Measurements from ENCODE around the gene CNTNAP2. TPM values are rescaled to one million over a fixed set of nuclear protein-coding genes. Genes with fewer than 3 reads are reported as not detected.

The CNTNAP2 gene
- total RNA-seq, 1 donor = 1.0 TPM

DNA sequence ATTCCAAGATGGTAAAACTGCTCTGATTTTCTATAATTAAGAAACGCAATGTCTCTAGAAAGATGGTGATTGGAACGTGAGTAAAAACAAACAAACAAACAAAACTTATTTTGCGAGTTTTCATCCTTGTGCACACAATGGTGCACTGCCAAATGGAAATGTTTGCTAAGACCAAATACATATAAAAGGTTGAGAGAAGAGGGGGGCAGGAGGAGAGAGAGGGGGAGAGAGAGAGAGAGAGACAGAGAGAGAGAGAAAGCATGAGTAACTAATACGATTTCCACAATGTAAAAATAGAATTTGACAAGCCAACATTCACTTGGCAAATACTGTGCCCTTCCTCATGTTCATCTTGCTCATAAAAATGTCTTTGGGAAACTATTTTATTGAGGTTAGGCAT lies 375.4 kb downstream of the CNTNAP2 start:
- Histone ChIP-seq H3K4me1 (ENCODE audit: insufficient read depth, low read length) (no peaks in the 10 kb centered on the region), H3K27me3 (ENCODE audit: insufficient read depth, low read length) (no peaks in the 10 kb centered on the region), H3K9me3 (ENCODE audit: low read depth, low read length) (peaks cover 16% of the 10 kb centered on the region), H3K4me3 (ENCODE audit: low read length) (no peak overlapping the region)

DNA sequence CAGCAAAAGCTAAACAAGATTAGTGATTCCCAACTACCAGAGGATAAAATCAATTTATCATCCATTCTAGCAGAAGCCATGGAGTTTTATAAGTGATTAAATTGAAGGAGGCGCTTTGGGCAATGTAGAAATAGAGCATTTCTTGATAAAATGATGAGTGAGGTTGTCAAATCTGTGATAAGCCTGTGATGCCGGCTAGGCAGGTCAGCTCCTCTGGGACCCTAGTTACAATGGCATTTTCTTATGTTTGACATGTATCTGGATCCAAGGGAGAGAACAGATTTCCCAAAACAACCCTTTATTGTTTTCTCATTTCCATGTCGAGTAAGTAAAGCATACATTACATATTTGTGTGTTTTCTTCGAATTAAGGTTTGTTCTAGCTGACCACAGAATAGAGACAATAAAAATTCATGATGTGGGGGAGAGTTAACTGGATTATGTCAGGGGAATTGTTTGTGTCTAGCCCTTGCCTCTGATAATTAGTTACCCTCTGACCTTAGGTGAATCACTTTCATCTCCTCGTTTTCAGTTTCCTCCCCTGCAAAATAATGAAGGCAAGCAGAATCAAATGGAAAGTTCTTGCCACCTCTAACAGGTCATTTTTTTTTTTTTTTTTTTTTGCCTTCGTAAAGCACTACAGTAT lies 378.5 kb downstream of the CNTNAP2 start:
- no peak overlapping the region for H3K4me3 ChIP-seq (ENCODE audit: low read length)
- no peaks in the 10 kb centered on the region for H3K27me3 ChIP-seq (ENCODE audit: insufficient read depth, low read length)
- no peaks in the 10 kb centered on the region for H3K4me1 ChIP-seq (ENCODE audit: insufficient read depth, low read length)
- H3K9me3 ChIP-seq (ENCODE audit: low read depth, low read length) = peaks cover 16% of the 10 kb centered on the region

DNA sequence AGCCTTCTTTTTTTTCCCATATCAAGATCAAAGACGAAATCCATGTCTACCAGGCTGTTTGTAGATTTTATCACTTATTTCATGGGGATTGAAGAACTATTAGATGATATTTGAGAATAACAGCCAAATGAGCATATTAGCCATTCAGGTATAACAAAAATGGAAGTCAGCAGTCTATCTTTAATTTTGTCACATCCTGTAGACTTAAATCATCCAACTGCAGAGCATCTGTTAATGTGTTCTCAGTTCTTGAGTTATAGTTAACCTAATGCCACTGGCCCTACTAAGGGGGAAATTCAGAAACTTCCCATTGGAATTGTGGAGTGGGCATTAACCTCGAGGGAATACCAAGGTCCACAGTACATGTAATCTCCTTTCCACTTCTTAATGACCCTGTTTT lies 380.1 kb downstream of the CNTNAP2 start:
- H3K27me3 ChIP-seq (ENCODE audit: insufficient read depth, low read length) = no peaks in the 10 kb centered on the region
- H3K4me3 ChIP-seq (ENCODE audit: low read length) = no peak overlapping the region
- H3K4me1 ChIP-seq (ENCODE audit: insufficient read depth, low read length) = no peaks in the 10 kb centered on the region
- peaks cover 12% of the 10 kb centered on the region for H3K9me3 ChIP-seq (ENCODE audit: low read depth, low read length)

DNA sequence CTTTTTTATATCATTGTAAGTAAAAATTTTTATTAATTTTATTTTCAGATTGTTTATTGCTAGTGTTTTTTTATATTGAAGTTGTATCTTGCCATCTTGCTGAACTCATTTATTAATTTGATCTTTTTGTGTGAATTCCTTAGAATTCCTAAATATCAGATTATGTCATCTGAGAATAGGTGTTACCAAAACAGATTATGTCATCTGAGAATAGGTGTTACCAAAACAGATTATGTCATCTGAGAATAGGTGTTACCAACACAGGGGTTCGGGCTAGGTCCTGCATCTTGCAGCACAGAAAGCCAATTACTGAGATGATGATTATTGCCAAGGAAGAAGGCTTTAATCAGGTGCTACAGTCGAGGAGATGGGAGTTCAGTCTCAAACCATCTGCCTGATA lies 383.4 kb downstream of the CNTNAP2 start:
- H3K27me3 ChIP-seq (ENCODE audit: insufficient read depth, low read length) = no peaks in the 10 kb centered on the region
- H3K4me1 ChIP-seq (ENCODE audit: insufficient read depth, low read length) = no peaks in the 10 kb centered on the region
- no peak overlapping the region for H3K4me3 ChIP-seq (ENCODE audit: low read length)
- peaks cover 12% of the 10 kb centered on the region for H3K9me3 ChIP-seq (ENCODE audit: low read depth, low read length)

DNA sequence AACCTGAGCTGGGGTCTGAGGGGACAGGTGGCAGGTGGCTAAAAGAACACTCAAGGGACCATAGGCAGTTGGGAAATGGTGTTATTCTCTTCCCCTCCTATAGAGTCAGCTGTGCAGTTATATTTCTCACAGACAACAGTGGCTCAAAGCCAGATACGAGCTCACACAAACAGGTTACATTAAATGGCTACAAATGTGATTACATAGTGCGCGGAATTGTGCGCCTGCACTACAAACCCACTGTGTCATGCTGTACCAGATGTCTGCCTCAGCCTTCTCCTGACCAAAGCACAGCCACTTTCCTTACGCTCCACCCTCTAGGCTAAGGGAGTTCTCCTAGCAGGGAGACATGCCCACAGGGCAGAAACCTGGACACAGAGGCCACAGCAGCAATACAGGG lies 387.2 kb downstream of the CNTNAP2 start:
- Histone ChIP-seq H3K27me3 (ENCODE audit: insufficient read depth, low read length) (no peaks in the 10 kb centered on the region), H3K4me3 (ENCODE audit: low read length) (no peak overlapping the region), H3K9me3 (ENCODE audit: low read depth, low read length) (no peaks in the 10 kb centered on the region), H3K4me1 (ENCODE audit: insufficient read depth, low read length) (no peaks in the 10 kb centered on the region)

DNA sequence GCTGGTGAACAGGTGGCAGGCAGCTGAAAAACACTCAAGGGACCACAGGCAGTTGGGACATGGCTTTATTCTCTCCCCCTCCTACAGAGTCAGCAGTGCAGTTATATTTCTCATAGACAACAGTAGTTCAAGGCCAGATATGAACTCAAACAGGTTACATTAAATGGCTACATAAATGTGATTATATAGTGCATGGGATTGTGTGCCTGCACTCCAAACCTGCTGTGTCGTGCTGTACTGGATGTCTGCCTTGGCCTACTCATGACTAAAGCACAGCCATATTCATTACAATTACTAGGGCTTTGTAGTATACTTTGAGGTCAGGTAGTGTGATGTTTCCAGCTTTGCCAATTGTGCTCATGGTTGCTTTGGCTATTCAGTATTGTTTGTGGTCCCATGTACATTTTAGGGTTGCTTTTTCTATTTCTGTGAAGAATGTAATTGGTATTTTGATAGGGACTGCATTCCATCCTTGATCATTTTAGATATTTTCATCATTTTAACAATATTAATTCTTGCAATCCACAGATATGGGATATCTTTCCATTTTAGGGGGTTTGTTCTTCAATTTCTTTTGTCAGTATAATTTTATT lies 393.6 kb downstream of the CNTNAP2 start:
- Histone ChIP-seq H3K4me1 (ENCODE audit: insufficient read depth, low read length) (no peaks in the 10 kb centered on the region), H3K4me3 (ENCODE audit: low read length) (no peak overlapping the region), H3K9me3 (ENCODE audit: low read depth, low read length) (peaks cover 27% of the 10 kb centered on the region), H3K27me3 (ENCODE audit: insufficient read depth, low read length) (no peaks in the 10 kb centered on the region)

DNA sequence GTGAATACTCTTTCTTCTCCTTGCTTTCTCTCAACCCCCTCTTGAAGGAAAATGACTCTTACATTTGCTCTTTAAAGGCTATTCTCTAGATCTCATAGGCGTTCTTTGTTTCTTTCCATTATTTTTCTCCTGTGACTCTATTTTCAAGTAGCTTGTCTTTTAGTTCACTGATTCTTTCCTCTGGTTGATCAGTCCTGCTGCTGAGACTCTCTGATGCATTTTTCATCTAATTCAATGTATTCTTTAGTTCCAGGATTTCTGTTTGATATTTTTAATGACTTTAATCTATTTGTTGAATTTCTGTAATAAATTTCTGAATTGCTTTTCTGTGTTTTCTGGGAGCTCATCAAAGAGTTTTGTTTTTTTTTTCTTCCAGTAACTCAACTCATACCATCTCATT lies 397.7 kb downstream of the CNTNAP2 start:
- H3K27me3 ChIP-seq (ENCODE audit: insufficient read depth, low read length) = no peaks in the 10 kb centered on the region
- peaks cover 32% of the 10 kb centered on the region for H3K9me3 ChIP-seq (ENCODE audit: low read depth, low read length)
- no peak overlapping the region for H3K4me3 ChIP-seq (ENCODE audit: low read length)
- H3K4me1 ChIP-seq (ENCODE audit: insufficient read depth, low read length) = no peaks in the 10 kb centered on the region

DNA sequence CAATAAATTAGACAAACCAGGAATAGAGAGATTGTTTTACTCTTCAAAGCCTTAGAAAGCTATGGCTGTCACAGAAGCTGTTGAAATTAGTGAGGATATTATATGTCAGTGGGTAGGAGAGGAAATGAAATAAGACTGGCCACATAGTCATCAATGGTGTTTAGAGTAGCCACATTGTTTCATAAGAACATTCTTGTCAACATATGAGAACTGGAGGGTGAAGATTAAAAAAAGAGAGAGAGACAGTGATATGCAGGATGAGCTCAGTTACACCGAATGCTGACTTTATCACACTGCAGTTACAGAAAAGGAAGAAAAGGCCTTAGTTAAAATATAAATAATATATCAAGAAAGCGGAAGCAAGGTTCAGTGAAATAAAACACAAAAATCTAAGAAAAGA lies 412.0 kb downstream of the CNTNAP2 start:
- H3K9me3 ChIP-seq (ENCODE audit: low read depth, low read length) = no peaks in the 10 kb centered on the region
- H3K27me3 ChIP-seq (ENCODE audit: insufficient read depth, low read length) = no peaks in the 10 kb centered on the region
- H3K4me1 ChIP-seq (ENCODE audit: insufficient read depth, low read length) = no peaks in the 10 kb centered on the region
- H3K4me3 ChIP-seq (ENCODE audit: low read length) = no peak overlapping the region

DNA sequence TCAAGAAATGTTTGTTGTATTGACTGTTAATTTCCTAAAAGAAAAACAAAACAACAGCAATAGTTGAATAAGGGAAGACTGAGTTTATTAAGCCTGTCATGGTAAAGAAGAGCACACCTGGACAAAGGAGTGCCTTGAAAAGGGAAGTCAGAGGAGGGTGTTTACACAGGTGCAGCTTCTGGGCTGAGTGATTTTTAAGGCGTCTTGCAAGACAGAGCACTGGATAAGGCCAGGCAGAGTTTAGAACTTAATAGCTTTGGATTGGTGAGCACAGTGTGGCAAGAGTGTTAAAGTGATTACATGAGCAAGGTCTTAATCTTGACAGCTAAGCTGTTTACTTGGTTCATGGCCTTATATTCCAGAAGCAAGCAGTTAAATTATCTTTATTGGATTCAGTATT lies 423.2 kb downstream of the CNTNAP2 start:
- H3K4me1 ChIP-seq (ENCODE audit: insufficient read depth, low read length) = no peaks in the 10 kb centered on the region
- H3K4me3 ChIP-seq (ENCODE audit: low read length) = no peak overlapping the region
- H3K9me3 ChIP-seq (ENCODE audit: low read depth, low read length) = no peaks in the 10 kb centered on the region
- H3K27me3 ChIP-seq (ENCODE audit: insufficient read depth, low read length) = no peaks in the 10 kb centered on the region

DNA sequence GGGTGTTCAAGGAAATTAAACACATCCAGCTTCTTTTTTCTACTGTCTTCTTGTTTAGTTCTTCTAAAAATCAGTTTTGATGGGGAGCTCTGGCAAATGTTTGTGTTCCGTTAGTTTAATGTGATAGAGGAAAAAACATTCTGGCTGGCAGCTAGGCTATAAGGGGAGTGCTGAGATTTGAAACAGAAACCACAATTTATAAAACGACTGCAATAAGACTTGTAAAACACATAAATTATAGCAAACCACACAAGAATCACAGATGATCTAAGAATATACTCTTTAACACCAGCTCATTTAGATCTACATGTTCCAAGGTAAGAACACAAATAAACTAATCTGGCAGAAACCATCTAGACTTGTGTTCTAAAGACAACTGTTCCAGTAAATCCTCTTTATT lies 425.5 kb downstream of the CNTNAP2 start:
- Histone ChIP-seq H3K4me1 (ENCODE audit: insufficient read depth, low read length) (no peaks in the 10 kb centered on the region), H3K27me3 (ENCODE audit: insufficient read depth, low read length) (no peaks in the 10 kb centered on the region), H3K4me3 (ENCODE audit: low read length) (no peak overlapping the region), H3K9me3 (ENCODE audit: low read depth, low read length) (no peaks in the 10 kb centered on the region)

DNA sequence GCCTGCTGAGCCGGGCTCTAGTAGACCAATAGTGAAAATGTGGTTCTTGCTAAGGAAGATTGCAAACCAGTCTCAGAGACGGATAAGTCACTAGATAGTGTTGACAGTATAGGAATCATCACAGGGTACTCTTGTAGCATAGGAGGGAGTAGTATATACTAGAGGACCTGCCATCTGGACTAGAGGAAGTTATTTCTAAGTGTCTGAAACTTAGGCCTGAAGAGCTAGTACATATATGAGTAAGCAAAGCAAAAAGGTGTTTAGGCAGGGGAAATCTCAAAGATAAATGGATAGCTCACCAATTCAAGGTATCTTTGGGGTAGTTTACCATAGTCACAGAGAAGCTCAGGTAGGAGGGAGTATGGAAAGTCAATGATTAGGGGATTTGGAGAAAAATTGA lies 428.1 kb downstream of the CNTNAP2 start:
- H3K27me3 ChIP-seq (ENCODE audit: insufficient read depth, low read length) = no peaks in the 10 kb centered on the region
- H3K4me1 ChIP-seq (ENCODE audit: insufficient read depth, low read length) = no peaks in the 10 kb centered on the region
- H3K4me3 ChIP-seq (ENCODE audit: low read length) = no peak overlapping the region
- no peaks in the 10 kb centered on the region for H3K9me3 ChIP-seq (ENCODE audit: low read depth, low read length)

DNA sequence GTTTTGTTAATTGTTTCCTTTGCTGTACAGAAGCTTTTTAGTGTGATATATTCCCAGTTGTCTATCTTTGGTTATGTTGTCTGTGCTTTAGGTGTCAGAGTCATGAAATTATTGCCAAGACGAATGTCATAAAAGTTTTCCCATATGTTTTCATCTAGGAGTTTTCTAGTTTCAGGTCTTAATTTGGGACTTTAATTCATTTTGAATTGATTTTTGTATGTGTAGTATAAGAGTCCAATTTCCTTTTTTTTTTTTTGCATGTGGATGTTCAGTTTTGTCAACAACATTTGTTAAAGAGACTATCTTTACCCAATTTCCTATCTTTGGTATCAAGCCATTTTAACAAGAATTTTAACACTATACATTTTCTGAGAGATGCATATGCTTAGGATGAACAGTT lies 432.2 kb downstream of the CNTNAP2 start:
- Histone ChIP-seq H3K4me1 (ENCODE audit: insufficient read depth, low read length) (no peaks in the 10 kb centered on the region), H3K4me3 (ENCODE audit: low read length) (no peak overlapping the region), H3K9me3 (ENCODE audit: low read depth, low read length) (peaks cover 5% of the 10 kb centered on the region), H3K27me3 (ENCODE audit: insufficient read depth, low read length) (no peaks in the 10 kb centered on the region)

DNA sequence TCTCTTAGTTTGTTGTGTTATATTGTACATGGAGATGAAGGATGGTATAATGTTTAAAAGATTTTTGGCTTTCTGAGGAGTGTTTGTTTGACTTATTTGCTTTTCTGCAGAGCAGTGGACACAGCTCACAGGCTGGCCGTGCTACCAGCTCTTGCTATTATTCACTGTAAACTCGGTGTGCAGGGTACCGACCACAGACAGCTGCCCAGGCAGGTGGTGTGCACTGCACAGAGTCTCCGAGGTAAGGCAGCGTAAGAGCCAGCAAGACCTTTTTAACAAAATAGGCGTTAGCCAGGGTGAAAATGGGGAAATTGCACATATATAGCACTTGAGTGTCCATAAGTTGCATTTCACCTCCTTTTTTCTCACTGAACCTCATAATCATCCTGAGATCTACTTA lies 438.0 kb downstream of the CNTNAP2 start:
- Histone ChIP-seq H3K27me3 (ENCODE audit: insufficient read depth, low read length) (no peaks in the 10 kb centered on the region), H3K4me1 (ENCODE audit: insufficient read depth, low read length) (no peaks in the 10 kb centered on the region), H3K9me3 (ENCODE audit: low read depth, low read length) (peaks cover 5% of the 10 kb centered on the region), H3K4me3 (ENCODE audit: low read length) (no peak overlapping the region)

DNA sequence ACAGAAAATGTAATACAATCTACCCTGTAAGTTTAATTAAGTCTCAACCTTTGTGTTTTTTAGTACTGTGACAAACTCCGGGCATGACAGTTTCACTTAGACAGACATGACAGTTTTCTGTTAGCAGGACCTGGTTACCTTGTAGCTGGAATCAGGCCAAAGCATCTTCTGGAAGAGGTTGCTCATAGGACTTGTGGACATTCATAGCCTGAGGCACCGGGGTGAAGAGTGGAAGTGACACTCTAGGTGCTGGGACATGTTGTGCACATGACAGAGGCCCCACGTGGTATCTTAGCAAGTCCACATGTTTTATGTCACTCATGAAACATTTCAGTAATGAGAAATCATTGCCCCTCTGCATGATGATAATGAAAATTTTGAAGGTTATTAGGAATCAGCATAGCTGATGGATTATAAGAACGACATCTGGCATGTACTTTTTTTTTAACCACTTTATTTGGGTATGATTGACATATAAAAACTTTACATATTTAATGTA lies 441.4 kb downstream of the CNTNAP2 start:
- Histone ChIP-seq H3K4me1 (ENCODE audit: insufficient read depth, low read length) (no peaks in the 10 kb centered on the region), H3K27me3 (ENCODE audit: insufficient read depth, low read length) (no peaks in the 10 kb centered on the region), H3K4me3 (ENCODE audit: low read length) (no peak overlapping the region), H3K9me3 (ENCODE audit: low read depth, low read length) (no peaks in the 10 kb centered on the region)

DNA sequence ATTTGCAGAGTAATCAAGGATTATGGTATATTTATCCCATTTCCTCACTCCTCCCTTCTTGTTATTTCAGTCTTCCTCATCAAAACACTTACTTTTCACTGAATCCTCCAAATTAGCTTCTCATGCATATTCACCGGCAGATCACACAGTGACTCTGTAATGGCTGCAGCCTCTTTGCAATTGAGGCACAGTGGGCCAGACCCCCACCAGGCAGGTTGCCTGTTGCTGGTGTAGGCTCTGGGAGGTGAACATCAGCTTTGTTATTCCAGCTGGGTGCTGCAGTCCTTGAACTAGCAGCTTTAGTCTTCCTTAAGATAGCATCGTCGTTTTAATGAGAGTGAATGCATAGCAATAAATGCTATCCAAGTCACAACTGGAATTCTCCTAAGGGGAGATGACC lies 449.3 kb downstream of the CNTNAP2 start:
- Histone ChIP-seq H3K9me3 (ENCODE audit: low read depth, low read length) (no peaks in the 10 kb centered on the region), H3K27me3 (ENCODE audit: insufficient read depth, low read length) (no peaks in the 10 kb centered on the region), H3K4me3 (ENCODE audit: low read length) (no peak overlapping the region), H3K4me1 (ENCODE audit: insufficient read depth, low read length) (no peaks in the 10 kb centered on the region)

DNA sequence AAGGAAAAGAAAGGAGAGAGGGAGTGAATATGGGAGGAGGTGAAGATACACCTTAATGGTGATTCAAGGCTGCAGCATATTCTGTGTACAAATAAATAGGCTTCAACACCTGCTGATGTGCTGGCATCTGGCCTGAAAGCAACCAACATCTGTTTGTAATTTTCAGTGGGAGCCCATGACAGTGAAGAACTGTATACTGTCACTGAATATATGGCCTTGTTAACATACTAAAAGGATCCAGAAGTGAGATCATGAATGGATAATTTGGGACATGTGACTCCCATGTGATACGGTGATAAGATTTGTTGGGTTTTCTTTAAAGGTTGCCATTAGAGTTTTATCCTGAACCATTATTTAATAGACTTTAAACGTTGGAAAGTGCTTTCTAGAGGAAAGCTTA lies 459.3 kb downstream of the CNTNAP2 start:
- Histone ChIP-seq H3K9me3 (ENCODE audit: low read depth, low read length) (no peaks in the 10 kb centered on the region), H3K4me3 (ENCODE audit: low read length) (no peak overlapping the region), H3K27me3 (ENCODE audit: insufficient read depth, low read length) (no peaks in the 10 kb centered on the region), H3K4me1 (ENCODE audit: insufficient read depth, low read length) (no peaks in the 10 kb centered on the region)
